AG09309 (cell line): Measurements from ENCODE around the gene ADAMTS8.

Source experiments
- DNase-seq: peaks from one replicate; pipeline ENCODE4 v3.0.0-alpha.2; 2010; ENCODE audit warnings: low read depth
- H3K4me3 ChIP-seq: 2 replicates; pipeline ENCODE4 v1.5.1; 2011; ENCODE audit warnings: mild to moderate bottlenecking, low read depth, low read length, moderate library complexity; ENCODE audit not compliant: control insufficient read depth
- CTCF ChIP-seq: IDR thresholded peaks from 2 replicates; pipeline ENCODE4 v1.5.1; 2011; ENCODE audit warnings: mild to moderate bottlenecking, low read depth, low read length, inconsistent platforms; ENCODE audit not compliant: insufficient read depth, control insufficient read depth; ENCODE audit errors: missing control alignments

Gene ADAMTS8

GRCh38 chr11:130407978-130408377, 20.4 kb downstream of the ADAMTS8 start:
- H3K4me3 ChIP-seq = no peak overlapping the region
- TF ChIP-seq CTCF = no peak
- peak; percentile 60 for DNase-seq

- H3K4me3 ChIP-seq = no peak overlapping the region
- TF ChIP-seq CTCF = no peak
- no peak for DNase-seq
These were observed 23.0 kb downstream of the ADAMTS8 start for GRCh38 chr11:130405428-130405827.

DNA sequence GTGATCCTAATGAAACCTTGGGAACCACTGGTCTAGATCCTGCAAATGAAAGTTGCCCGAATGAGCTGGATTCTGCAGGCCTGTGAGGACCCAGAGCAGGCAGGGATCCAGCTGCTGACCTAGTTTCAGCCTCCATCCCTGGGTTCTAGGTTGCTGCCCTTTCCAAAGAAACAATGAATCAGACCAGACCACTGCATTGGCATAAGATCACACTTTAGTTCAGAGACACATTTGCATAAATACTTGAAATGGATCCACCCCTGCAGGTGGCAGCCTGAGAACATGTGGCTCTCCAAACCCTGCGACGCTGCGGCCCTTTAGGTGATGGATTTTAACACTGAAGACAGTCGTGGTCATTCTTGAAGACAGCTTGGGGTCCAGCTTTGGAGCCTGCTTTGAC, 23.7 kb downstream of the ADAMTS8 start:
- TF ChIP-seq CTCF = no peak
- no peak for DNase-seq
- no peak overlapping the region for H3K4me3 ChIP-seq

DNA sequence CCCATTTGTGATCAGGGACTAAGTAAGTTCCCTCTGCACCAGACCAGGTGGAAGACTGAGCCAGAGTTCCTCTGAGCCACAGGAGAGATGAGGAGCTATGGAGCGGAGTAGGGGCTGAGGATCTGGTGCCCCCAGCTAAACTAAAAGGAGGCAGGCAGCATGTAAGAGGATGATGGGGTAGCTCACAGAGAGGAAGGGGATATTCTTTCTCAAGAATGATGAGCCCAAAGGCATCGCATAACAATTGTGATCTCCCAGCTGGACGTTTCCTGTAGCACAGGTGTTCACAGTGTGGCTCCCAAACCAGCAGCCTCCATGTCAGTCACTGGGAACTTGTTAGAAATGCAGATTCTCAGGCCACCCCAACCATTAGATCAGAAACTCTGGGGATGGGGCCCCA, 24.4 kb downstream of the ADAMTS8 start:
- TF ChIP-seq CTCF = no peak
- H3K4me3 ChIP-seq = no peak overlapping the region
- no peak for DNase-seq

GRCh38 chr11:130403271-130403804, 25.1 kb downstream of the ADAMTS8 start:
- peak overlapping the region; percentile 16 for H3K4me3 ChIP-seq
- no peak for TF ChIP-seq CTCF
- peak; percentile 69 for DNase-seq

DNA sequence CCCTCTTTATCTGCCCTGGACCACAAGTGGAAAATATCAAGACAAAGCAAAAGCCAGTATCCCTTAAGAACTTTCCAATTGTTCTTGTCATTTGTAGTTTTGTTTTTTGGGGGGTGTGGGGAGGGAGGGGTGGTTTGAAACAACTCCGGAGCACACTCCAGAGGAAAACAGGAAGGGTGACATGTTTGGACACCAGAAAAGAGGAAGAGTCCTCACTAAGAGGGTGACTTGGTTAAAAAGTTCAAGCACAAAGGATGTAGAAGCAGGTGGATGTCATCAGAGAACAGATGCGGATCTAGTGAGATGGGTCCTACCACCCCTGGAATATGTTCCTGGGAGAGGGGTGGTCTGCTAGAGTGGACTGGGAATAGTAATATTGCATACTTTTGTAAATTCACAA, 25.8 kb downstream of the ADAMTS8 start:
- H3K4me3 ChIP-seq = no peak overlapping the region
- no peak for DNase-seq
- no peak for TF ChIP-seq CTCF

- DNase-seq = peak; percentile 71
- no peak overlapping the region for H3K4me3 ChIP-seq
- no peak for TF ChIP-seq CTCF
These were observed 27.5 kb downstream of the ADAMTS8 start for GRCh38 chr11:130400781-130401483.
